Upper lobe of left lung (tissue), 4 donors: ENCODE measurements around the gene DGKB.

Source experiments
- CTCF ChIP-seq, 6 experiments: fragments of 450-650 bp in 4 of 6; fragments of 200-600 bp in 2 of 6; sonication (generic) in 2 of 6; IDR thresholded peaks; one replicate each; pipeline ENCODE4 v1.5.1; 2016 to 2019; ENCODE audit warnings: antibody characterized with exemption in 6 of 6
- EP300 ChIP-seq, 4 donors: sonication (generic); formaldehyde crosslinking; IDR thresholded peaks; one replicate each; pipeline ENCODE4 v1.5.1; 2017; ENCODE audit warnings: antibody characterized with exemption in 4 of 4, control low read depth in 2 of 4
- POLR2A ChIP-seq, 4 donors: fragments of 450-650 bp; IDR thresholded peaks; one replicate each; pipeline ENCODE4 v1.5.1; 2016 to 2017; ENCODE audit warnings: antibody characterized with exemption in 4 of 4, mild to moderate bottlenecking in 2 of 4

GRCh38 chr7:14123923-14124322 lies 778.6 kb downstream of the DGKB start:
- TF ChIP-seq CTCF (IDR thresholded peaks at IDR 0.05) (no peak), EP300 (IDR thresholded peaks at IDR 0.05) (no peak), POLR2A (IDR thresholded peaks at IDR 0.05) (no peak)
